SK-N-SH treated with all-trans-retinoic acid at 6 μM for 48 hours (cell line): ENCODE data around the gene AGBL3.

Experiments
- ATAC-seq: fragments of 200-7000 bp; cut with Tn5 transposase; 3 replicates; pipeline ENCODE4 v1.9.1; 2020; ENCODE audit warnings: mild to moderate bottlenecking, moderate library complexity
- ARNTL ChIP-seq: fragments of 450-650 bp; formaldehyde crosslinking; IDR thresholded peaks from 2 replicates; pipeline ENCODE4 v1.5.0; 2020; ENCODE audit warnings: low read depth, mild to moderate bottlenecking, moderate library complexity, borderline replicate concordance
- BACH2 ChIP-seq: fragments of 250-450 bp; sonication (Bioruptor Pico); IDR thresholded peaks from 2 replicates; pipeline ENCODE4 v1.9.0; 2021; ENCODE audit warnings: mild to moderate bottlenecking, borderline replicate concordance
- CREB5 ChIP-seq: fragments of 250-450 bp; sonication (Bioruptor Pico); IDR thresholded peaks from 2 replicates; pipeline ENCODE4 v1.5.1; 2020; ENCODE audit warnings: low read depth, mild to moderate bottlenecking, moderate library complexity
- CSDC2 ChIP-seq: fragments of 250-450 bp; sonication (Bioruptor Pico); IDR thresholded peaks from 2 replicates; pipeline ENCODE4 v1.5.0; 2020; ENCODE audit warnings: mild to moderate bottlenecking, moderate library complexity
- CSRNP3 ChIP-seq: fragments of 250-450 bp; sonication (Bioruptor Pico); IDR thresholded peaks from 2 replicates; pipeline ENCODE4 v1.5.1; 2021; ENCODE audit warnings: mild to moderate bottlenecking, moderate library complexity
- GLIS3 ChIP-seq: fragments of 250-450 bp; sonication (Bioruptor Pico); IDR thresholded peaks from 2 replicates; pipeline ENCODE4 v1.5.0; 2020; ENCODE audit warnings: mild to moderate bottlenecking, moderate library complexity
- ISL1 ChIP-seq: fragments of 250-450 bp; sonication (Bioruptor Pico); IDR thresholded peaks from 2 replicates; pipeline ENCODE4 v2.1.2; 2022; ENCODE audit warnings: mild to moderate bottlenecking, moderate library complexity
- OSR1 ChIP-seq: fragments of 250-450 bp; sonication (Bioruptor Pico); IDR thresholded peaks from 2 replicates; pipeline ENCODE4 v1.8.0; 2022; ENCODE audit warnings: moderate library complexity, mild to moderate bottlenecking, inconsistent platforms
- PATZ1 ChIP-seq: fragments of 250-450 bp; sonication (Bioruptor Pico); IDR thresholded peaks from 2 replicates; pipeline ENCODE4 v1.8.0; 2020; ENCODE audit warnings: mild to moderate bottlenecking, moderate library complexity, borderline replicate concordance
- POU6F1 ChIP-seq: fragments of 250-450 bp; sonication (Bioruptor Pico); IDR thresholded peaks from 2 replicates; pipeline ENCODE4 v1.8.0; 2021; ENCODE audit warnings: low read depth, mild to moderate bottlenecking, moderate library complexity, borderline replicate concordance
- PPARA ChIP-seq: fragments of 250-450 bp; sonication (Bioruptor Pico); IDR thresholded peaks from 2 replicates; pipeline ENCODE4 v1.5.0; 2020; ENCODE audit warnings: mild to moderate bottlenecking, borderline replicate concordance
- SNAI2 ChIP-seq: fragments of 250-450 bp; sonication (Bioruptor Pico); IDR thresholded peaks from 2 replicates; pipeline ENCODE4 v1.5.0; 2020; ENCODE audit warnings: mild to moderate bottlenecking, moderate library complexity
- TCF4 ChIP-seq: fragments of 250-450 bp; sonication (Bioruptor Pico); IDR thresholded peaks from 2 replicates; pipeline ENCODE4 v1.8.0; 2021; ENCODE audit warnings: mild to moderate bottlenecking, moderate library complexity, borderline replicate concordance
- TOX ChIP-seq: fragments of 250-450 bp; sonication (Bioruptor Pico); IDR thresholded peaks from 2 replicates; pipeline ENCODE4 v1.8.0; 2021; ENCODE audit warnings: mild to moderate bottlenecking, moderate library complexity, borderline replicate concordance
- TSHZ2 ChIP-seq: fragments of 250-450 bp; sonication (Bioruptor Pico); IDR thresholded peaks from 2 replicates; pipeline ENCODE4 v1.5.0; 2020; ENCODE audit warnings: mild to moderate bottlenecking, moderate library complexity
- ZC3H10 ChIP-seq: fragments of 250-450 bp; sonication (Bioruptor Pico); IDR thresholded peaks from 2 replicates; pipeline ENCODE4 v1.5.1; 2021; ENCODE audit warnings: mild to moderate bottlenecking, moderate library complexity
- ZFP3 ChIP-seq: fragments of 250-450 bp; sonication (Bioruptor Pico); IDR thresholded peaks from 2 replicates; pipeline ENCODE4 v1.5.0; 2020; ENCODE audit warnings: mild to moderate bottlenecking, moderate library complexity
- ZFP30 ChIP-seq: fragments of 450-650 bp; formaldehyde crosslinking; IDR thresholded peaks from 2 replicates; pipeline ENCODE4 v1.5.0; 2022; ENCODE audit warnings: mild to moderate bottlenecking, moderate library complexity
- ZNF565 ChIP-seq: fragments of 450-650 bp; formaldehyde crosslinking; conservative IDR thresholded peaks from 2 replicates; pipeline ENCODE4 v1.5.0; 2020; ENCODE audit warnings: low read depth, mild to moderate bottlenecking, moderate library complexity
- ZNF70 ChIP-seq: fragments of 450-650 bp; formaldehyde crosslinking; IDR thresholded peaks from 2 replicates; pipeline ENCODE4 v1.5.0; 2020; ENCODE audit warnings: mild to moderate bottlenecking, moderate library complexity

The AGBL3 gene

GRCh38 chr7:134948246-134948645, 38.1 kb upstream of the AGBL3 start (continued):
- TF ChIP-seq TSHZ2 (CRISPR knock-in tag): no peak
- TF ChIP-seq BACH2 (CRISPR knock-in tag): no peak
- TF ChIP-seq ZNF70 (CRISPR knock-in tag): no peak
- no peak for TF ChIP-seq CSRNP3 (CRISPR knock-in tag)
- TF ChIP-seq ZNF565 (CRISPR knock-in tag): no peak
- TF ChIP-seq TCF4: no peak

- no peak for ATAC-seq
- TF ChIP-seq ZC3H10 (CRISPR knock-in tag) (no peak), CSRNP3 (CRISPR knock-in tag) (no peak), ZNF70 (CRISPR knock-in tag) (no peak), GLIS3 (CRISPR knock-in tag) (no peak), CREB5 (no peak), OSR1 (CRISPR knock-in tag) (no peak), ZFP3 (CRISPR knock-in tag) (no peak), TSHZ2 (CRISPR knock-in tag) (no peak), BACH2 (CRISPR knock-in tag) (no peak), ISL1 (CRISPR knock-in tag) (no peak), TOX (CRISPR knock-in tag) (no peak), ARNTL (no peak), POU6F1 (no peak)
- TF ChIP-seq, all 23 proteins: peak for 0
Observed at GRCh38 chr7:134948736-134949135, 37.6 kb upstream of the AGBL3 start.

GRCh38 chr7:134949171-134949570, 37.1 kb upstream of the AGBL3 start:
- no peak for ATAC-seq
- TF ChIP-seq SNAI2 (CRISPR knock-in tag) (no peak), PPARA (CRISPR knock-in tag) (no peak), OSR1 (CRISPR knock-in tag) (no peak), CREB5 (no peak), ZFP30 (no peak), CSDC2 (CRISPR knock-in tag) (no peak), CSRNP3 (CRISPR knock-in tag) (no peak), ISL1 (CRISPR knock-in tag) (no peak), PATZ1 (CRISPR knock-in tag) (no peak), TCF4 (no peak)
